Measurements from ENCODE around the gene TRAF2.

Gene TRAF2

GRCh38 chr9:136937186-136938001, 51.1 kb downstream of the TRAF2 start:
- DNase-seq (ENCODE audit: low spot score) = no peak

- no peak for DNase-seq (ENCODE audit: low spot score)
Measured at GRCh38 chr9:136939431-136939995, 53.2 kb downstream of the TRAF2 start.

DNA sequence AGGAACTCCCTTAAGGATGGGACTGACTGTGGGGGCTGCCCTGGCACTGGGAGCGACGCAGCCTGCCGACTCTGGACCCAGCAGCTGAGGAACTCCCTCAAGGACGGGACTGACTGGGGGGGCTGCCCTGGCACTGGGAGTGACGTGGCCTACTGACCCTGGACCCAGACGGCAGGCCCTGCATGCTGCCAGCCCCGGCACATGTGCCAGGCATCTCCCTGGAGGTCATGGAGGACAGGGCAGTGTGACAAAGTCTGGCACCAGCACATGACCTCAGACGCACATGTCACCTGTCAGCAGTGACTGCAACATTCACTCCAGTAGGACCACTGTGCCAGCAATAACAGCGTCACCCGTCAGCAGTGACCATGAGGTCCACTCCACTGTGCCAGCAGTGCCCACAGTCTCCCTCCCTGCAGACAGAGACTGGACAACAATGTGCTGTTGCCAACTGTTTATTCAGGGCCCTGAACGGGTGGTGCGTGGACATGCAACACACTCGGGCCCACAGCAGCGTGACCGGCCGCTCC, 53.7 kb downstream of the TRAF2 start:
- no peak for DNase-seq (ENCODE audit: low spot score)

- no peak for DNase-seq (ENCODE audit: low spot score)
Measured at GRCh38 chr9:136940526-136941230, 54.4 kb downstream of the TRAF2 start.

- no peak for DNase-seq (ENCODE audit: low spot score)
Measured at GRCh38 chr9:136941231-136942111, 55.2 kb downstream of the TRAF2 start.

DNA sequence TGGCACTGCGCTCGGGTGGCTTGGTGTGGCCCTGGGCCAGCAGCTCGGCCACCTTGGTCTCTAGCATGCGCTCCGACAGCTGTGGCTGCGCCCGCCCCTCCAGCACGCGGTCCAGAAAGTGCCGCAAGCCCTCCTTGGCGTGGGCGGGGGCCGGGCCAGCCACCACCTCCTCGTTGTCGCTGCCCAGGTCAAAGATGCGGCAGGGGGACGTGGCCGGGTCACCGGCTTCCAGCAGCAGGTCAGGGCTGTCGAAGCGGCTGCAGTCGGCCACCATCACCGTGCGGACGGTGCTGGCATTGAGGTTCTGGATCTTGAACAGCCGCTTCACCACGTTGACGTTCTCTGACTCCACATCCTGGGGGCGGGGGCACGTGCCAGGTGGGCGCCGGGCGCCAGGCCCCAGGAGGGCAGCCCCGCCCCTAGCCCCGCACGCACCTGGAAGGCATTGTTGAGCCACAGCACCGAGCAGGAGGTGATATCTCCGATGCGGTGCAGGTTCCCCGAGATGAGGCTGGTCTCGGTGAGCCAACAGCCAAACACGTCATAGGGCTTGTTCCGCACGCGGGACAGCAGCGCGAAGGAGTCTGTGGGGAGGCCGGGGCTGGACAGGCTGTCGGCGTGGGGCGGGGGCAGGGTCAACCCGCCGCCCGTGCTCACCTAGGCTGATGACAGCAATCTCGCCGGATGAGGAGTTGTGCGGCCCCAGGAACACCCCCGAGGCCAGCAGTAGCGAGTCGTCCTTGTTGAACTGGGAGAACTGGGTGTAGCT, 56.0 kb downstream of the TRAF2 start:
- DNase-seq (ENCODE audit: low spot score) = no peak

GRCh38 chr9:136942881-136943230, 56.5 kb downstream of the TRAF2 start:
- no peak for DNase-seq (ENCODE audit: low spot score)

DNA sequence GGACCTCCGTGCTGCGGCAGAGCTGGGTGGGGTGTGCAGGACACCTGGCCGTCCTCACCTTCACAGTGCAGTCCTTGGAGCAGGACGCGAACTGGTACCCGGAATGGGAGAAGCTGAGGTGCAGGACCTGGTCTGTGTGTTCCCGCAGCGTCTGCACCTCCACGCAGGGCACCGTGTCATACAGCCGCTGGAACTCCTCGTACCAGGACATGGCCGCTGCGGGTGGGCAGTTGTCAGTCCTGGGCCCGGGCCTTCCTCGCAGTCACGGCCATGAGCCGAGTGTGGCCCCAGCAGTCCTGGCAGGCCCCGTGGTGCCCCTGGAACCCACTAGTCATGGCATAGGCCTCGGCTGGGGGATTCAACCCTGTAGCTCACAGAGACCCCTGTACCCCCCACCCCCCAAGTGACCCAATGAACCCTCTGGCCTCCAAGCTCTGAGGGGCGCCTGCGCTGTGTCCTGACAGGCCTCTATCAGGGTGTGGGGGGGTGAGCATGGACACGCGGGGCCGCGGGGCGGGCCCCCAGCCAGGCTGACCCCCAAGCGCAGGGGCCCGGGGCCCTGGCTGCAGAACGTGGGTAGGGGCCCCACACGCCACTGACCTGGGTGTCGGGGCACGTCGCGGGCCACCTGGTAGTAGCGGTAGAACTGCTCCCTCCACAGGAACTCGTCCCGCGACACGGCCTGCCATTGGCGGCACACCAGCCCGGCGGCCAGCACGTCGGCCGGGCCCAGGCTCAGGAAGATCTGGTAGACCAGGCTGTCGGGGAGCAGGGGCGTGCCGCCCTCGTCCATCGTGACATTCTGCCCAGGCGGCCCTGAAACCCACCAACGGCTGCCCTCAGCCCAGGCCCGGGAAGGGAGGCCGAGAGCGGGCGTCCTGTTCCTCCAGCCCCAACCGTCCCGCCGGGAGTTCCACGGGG, 57.2 kb downstream of the TRAF2 start:
- DNase-seq (ENCODE audit: low spot score) = no peak

- DNase-seq (ENCODE audit: low spot score) = peak; percentile 76
Measured at GRCh38 chr9:136944212-136944518, 57.8 kb downstream of the TRAF2 start.

GRCh38 chr9:136944519-136945332, 58.4 kb downstream of the TRAF2 start, which contains the start of the genes C8G and FBXW5:
TSS of gene C8G (plus strand) at chr9:136945243. CDS start at chr9:136945321, 78 bp downstream.
TSS of gene FBXW5 (minus strand) at chr9:136944738. CDS start at chr9:136944083, 655 bp downstream.
- peak; percentile 100 for DNase-seq (ENCODE audit: low spot score)

- no peak for DNase-seq (ENCODE audit: low spot score)
Measured at GRCh38 chr9:136945333-136946227, 59.3 kb downstream of the TRAF2 start.

- DNase-seq (ENCODE audit: low spot score) = no peak
Measured at GRCh38 chr9:136946228-136947027, 60.1 kb downstream of the TRAF2 start.

DNA sequence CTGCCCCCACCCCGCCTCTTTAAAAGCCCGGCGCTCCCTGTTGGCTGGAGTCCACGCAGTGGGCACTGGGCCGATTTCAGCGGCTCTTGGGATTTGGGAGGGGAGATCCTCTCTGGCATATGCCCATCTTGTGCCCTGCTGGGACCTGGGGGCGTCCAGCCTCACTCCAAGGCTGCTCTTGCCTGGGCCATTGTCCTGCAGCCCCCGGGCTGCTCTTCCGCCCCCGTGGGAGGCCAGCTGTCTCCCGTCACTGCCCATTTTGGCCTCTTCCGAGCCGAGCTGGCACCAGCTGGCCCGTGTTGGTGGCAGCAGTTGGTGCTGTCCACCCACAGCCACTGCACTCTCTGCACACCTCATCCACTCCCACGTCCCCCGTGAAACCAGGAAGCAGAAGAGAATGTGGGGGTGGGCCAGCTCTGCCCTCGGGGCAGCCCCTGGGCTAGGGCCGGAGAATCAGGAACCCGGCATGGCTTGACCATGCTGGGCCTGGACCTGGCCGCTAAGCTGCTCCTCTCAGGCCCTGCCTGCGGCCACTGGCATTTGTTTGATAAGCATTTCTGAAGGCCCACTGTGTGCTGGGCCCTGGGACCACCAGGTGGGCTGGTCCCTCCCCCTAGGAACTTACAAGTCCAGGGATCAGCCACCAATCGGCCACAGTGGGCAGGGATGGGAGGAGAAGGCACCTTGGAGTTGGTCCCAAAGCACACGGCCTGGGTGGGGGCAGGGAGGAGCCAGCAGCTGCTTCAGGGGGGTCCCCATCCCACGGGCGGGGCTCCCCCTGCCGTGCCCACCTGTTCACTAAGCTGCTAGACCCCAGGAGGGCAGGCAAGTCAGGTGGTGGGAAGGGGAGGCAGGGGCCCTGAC, 60.9 kb downstream of the TRAF2 start:
- no peak for DNase-seq (ENCODE audit: low spot score)

- peak; percentile 41 for DNase-seq (ENCODE audit: low spot score)
Measured at GRCh38 chr9:136947955-136948510, 61.7 kb downstream of the TRAF2 start.

DNA sequence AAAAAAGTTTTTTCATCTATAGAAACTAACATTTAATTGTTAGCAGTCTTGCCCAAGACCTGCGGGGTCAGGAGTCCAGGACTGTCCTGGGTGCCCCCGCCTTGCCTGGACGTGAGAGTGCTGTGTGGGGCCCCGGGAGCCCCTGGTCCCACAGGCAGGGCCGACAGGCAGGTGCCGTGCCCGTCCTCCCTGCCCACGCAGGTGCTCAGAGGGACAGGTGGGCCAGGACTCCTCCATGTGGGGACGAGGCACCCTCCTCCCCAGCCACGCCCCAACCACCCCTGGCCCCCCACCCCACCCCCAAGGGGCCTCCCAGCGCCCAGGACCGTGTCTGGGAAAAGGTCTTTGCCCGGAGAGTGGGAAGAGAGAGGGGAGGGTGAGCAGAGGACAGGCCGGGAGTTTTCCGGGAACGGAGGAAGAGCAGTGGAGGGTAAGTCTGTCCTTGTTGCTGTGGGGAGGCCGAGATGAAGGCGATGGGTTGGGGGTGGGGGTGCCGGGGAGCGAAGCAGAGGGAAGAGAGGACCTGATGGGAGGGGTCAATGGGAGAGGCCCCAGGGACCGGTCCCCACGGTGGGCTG, 63.0 kb downstream of the TRAF2 start:
- no peak for DNase-seq (ENCODE audit: low spot score)

All from AG08395 (cell line).